NCI-H2081 treated with DMSO at 0.1 percent for 48 hours (cell line): ENCODE measurements around the gene NCKAP5.
"Not testable (repeated sequence)": the region's sequence is repeated elsewhere in the genome, so short reads cannot be mapped to it uniquely, and the experiment has no call there.

Source experiments
- DNase-seq: peaks from one replicate; lab custom pipeline; 2025; lab: John Stamatoyannopoulos, UW

NCKAP5 gene

DNA sequence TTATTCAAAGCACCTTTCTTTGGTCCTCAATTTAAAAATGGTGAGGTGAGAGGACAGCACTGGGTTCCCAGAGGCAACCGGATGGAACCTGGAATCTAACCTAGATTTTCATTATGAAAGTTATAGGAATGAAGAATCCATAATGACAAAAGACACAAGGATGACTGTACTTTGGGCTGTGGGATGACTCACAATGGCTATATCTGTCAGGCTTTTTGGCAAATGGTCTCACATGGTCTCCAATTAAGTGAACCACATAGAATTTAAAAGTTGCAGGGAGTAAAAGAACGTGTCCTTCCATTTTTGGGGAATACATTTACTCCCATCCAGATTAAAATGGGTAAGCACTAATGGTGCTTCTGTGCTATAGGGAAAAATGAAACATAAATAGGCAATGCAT, 866.5 kb downstream of the NCKAP5 start:
- DNase-seq = no peak

DNA sequence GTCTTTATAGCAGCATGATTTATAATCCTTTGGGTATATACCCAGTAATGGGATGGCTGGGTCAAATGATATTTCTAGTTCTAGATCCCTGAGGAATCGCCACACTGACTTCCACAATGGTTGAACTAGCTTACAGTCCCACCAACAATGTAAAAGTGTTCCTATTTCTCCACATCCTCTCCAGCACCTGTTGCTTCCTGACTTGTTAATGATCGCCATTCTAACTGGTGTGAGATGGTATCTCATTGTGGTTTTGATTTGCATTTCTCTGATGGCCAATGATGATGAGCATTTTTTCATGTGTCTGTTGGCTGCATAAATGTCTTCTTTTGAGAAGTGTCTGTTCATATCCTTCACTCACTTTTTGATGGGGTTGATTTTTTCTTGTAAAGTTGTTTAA, 868.5 kb downstream of the NCKAP5 start:
- DNase-seq = not testable (repeated sequence)

DNA sequence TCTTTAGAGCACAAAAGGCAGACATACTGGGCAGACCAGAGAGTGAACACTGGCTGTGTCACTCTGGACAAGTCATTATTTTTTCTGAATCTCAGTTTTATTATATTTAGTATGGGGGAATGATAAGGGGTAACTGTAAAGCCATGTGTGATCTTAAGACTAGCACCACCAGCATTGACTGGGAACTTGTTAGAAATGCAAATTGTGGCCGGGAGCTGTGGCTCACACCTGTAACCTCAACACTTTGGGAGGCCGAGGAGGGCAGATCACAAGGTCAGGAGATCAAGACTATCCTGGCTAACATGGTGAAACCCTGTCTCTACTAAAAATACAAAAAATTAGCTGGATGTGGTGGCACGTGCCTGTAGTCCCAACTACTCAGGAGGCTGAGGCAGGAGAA, 869.9 kb downstream of the NCKAP5 start:
- DNase-seq = not testable (repeated sequence)

DNA sequence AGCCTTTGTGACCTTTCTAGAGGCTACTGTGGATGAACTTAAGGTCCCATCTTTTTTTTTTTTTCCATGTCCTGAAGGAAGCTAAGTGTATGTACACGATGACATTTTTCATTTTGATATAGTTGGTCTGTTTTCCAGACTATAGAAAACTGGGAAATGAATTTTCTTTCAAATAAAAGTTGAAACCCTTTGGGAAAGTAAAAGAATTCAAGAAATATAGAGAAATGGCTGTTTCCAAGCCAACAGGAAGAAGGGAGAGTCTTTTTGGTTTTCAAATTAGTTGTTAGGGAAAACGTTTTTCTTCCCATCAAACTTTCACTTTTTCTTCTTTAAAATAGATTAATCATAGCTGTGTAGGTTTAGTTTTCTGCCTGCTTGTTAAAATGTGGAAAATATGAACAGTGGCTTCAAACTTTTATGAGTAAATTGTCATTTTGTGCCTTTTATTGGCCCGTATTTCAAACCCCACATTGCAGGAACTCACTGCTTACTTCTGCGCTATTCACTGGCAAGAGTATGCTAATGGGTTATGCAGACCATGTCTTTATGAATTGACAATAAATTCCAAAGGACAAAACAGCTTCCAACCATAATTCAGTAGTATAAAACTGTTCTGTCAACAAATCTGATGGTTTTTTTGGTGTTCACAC, 870.6 kb downstream of the NCKAP5 start:
- DNase-seq = no peak

DNA sequence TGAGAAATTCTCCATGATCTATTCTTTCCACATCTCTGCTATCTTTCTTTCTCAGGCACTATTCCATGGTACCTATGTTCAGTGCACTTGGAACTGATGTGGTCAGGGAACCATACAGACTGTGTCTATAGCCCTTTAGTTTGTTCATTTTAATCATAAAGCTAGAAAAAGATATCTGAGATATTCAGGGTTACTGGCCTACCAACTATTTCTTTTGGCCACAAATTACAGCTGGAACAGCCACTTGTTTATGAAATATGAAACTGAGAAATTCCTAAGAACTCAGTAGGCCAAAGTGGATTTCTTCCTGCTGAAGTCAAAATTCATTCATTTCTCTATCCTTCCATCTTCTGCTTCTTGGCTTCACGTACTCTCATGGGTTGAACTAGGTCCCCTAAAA, 875.4 kb downstream of the NCKAP5 start:
- DNase-seq = no peak

DNA sequence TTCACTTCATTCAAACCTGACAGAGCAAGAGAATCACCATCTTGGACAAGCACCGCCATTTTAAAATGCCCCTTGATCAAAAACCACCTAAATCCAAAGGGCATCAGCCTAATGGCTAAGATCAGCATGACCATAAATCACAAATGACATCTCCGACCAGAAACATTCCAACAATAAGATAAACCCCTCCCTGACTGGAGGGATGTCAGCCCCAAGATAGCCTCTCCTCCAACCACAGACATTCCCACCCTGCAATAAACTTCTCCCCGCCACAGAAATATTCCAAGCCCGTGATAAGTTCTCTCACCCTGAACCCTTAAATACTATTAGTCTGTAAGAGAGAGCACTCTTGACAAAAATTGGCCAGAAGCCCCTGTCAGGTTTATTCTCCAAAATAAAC, 876.7 kb downstream of the NCKAP5 start:
- no peak for DNase-seq

DNA sequence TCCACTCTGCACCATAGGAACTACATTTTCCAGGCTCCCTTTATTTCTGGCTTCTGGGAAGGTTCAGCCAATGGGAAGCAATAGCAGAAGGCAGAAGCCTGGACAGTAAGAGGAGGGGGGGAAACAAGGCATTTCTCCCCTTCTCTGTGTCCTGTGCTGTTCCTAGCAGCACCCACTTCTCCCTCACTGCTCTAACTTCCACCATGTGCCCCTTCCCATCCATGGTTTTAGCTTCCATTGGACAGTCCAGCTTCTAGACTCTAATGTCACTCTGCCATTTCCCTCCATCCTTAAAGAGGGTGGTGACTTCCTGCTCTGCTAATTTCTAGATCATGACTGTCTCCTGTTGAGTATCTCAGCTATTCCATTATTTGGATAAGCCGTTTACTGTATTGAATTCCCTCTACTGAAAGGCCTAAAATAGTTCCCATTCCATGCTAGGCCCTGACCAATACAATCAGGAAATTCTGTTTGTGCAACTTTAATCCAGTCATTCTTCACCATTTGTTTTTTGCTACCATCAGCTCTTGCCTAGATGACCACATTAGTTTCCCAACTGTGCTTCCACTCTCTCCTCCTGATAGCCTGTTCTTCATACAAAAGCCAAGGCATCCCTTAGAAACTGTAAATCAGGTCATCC, 877.5 kb downstream of the NCKAP5 start:
- no peak for DNase-seq

DNA sequence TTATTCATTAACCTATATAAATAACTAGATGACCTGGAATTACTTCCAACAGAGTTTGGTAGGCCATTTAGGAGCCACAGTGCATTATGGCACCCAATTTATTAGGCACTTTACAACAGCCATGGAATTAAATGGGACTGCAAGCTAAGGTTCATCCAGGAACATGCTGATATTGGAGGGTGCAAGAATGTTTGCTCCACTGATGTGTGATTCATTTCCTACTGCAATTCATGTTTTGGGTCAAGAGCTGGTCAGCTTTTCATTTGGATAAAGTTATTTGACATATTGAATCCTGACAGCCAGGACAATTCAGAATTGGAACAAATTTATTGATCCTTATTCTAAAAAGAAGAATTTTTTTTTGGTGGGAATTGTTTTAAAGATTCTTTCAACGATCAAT, 886.5 kb downstream of the NCKAP5 start:
- DNase-seq = no peak

DNA sequence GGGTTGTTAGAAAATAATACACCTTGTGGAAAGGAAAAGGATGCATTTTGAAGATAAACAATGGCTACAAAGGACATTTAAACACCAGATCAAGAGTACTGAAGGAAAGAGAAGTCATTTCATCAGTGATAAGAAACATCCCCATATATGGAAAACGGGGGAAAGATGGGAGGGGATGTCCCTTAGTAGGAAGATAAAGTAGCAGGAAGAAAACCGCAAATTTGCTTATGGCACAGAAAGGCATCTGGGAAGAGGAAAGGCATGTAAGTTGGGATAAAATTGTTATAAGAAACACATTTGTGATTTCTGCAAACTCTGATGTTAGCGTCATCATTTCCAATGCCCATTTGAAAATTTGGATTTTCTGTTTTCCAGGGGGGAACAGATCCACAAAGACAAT, 887.7 kb downstream of the NCKAP5 start:
- no peak for DNase-seq

DNA sequence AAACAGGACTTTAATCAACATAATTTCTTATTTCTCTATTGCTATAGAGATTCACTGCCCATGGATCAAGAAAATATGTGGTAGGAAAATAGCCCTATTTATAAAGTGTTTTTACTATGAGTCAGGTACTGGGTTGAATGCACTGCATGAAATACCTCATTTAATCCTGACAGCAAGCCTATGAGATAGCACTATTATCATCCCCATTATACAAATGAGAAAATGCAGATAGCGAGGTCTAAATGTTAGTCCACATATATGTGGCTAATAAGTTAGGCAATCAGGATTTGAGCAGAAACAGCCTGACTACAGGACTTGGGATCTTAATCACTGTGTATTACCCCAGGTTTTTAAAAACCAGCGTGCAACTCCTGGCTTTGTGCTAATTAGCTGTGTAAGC, 889.8 kb downstream of the NCKAP5 start:
- no peak for DNase-seq

DNA sequence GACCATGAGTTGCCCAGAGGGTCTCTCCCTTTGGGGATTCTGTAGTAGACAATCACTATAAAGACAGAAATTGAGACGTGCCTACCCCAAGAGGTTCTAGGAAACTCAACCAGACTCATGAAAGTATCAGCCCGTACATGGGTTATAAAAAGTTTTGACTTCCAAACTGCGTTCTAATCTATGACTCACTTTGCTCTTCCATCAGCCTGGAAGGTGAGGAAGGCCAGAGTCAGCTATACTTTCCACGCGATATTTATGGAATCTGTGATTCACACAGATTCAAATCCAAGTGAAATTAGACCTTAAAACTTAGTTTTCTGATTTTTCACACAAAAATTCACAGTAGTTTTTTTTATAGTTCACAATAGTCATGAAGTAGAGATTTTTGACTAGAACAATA, 890.6 kb downstream of the NCKAP5 start:
- DNase-seq = no peak

DNA sequence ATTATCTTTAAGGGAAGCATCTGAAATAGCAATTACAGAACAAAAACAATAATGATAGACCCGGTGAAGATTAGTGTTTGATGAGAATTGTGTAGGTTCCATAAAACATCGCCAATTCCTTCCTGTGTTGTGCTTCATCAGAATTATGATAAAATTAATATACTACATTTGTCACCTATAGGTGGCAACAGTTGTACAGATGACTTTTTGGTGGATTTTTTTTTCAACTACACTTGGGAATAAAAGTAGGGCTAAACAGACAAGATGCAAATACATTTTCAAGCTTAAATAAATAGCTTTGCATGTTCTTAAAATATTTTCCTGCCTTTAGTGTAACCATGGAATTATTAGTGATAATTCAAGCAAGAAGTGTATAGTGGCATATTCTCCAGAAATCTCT, 891.3 kb downstream of the NCKAP5 start:
- DNase-seq = no peak

DNA sequence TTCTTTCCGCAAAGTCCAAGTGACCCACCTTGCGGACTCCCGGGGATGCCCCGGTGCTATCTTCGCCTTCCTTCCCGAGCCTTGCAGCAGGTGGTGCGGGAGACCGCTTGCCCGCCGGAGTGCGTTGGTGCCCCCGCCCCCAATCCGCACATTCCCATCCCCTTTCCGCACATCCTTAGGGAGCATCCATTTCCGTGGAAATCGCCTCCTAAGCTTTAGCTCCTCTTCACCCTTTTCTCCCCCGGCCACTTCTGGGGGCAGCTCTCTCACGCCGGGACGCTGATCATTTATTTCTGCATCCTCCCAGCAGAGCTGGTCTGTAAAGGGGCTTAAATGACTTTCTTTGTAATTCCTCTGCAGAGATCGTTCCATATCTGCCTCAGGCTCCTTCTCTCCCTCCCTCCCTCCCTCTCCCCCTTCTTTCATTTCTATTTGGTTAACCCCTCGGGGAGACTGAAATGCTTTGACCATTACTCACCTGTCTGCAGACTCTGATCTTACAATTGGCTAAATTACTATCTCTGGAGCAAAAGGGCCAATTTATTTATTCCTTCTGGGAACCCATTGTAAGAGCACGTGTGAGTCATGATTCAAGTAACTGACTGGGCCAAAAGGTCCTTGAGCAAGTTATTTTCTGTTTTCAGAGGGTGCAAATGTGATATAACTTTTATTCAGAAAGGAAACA, 897.0 kb downstream of the NCKAP5 start:
- no peak for DNase-seq

DNA sequence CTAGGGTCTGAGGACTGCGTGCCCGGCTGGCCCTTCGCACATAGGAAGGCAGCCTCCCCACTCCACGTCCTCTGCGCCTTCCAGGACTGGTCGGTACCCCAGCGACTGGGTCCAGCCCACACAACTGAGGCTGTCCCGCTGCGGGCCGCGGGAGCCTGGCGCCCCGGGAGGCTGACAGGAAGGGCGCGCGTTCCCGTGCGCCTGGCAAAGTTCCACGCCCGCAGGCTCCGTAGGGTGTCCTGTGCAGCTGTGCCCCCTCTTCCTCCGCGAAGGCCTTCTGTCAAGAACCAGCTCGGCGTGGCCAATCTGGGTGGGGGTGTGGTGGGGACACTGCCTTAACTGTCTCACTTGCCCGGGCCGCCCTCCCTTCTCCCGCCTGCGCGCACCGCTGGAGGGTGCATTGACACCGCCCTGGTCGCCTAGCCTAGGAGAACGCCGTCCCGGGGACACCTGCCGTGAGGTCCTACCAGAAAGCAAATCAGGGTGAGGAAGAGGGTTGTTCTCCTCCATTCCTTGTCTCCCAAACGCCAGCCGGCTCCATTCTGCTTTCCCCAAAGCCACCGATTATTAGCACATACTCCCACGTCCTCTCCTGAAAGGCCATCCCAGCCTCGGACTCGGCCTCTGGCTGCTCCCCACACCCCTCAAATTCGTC, 897.6 kb downstream of the NCKAP5 start:
- DNase-seq = no peak

DNA sequence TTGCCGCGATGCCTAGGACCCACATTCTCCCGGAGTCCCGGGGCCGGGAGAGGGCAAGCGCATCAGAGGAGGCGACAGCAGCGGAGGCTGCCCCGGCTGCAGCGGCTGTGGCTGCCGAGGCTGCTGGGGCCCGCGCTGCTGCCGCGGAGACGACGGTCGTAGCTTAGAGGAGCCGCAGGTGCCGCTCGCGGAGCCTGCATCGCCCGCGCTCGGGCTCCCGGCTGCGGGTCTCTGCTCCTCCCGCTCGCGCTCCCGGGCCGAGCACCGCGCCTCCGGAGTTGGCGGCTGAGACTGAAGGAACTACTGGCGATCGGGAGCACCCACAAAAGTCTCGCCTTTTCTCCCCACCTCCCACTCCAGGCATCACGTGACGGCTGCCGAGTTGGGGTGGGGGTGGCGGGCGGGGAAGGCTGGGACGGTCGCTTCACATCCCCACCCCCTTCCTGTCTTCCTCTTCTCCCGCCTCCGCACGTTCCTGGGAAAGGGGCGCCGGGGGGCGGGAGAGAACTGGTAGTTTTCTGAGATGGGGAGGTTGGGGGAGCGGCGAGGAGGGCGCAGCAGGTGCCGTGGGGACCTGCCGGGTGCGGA, 898.3 kb downstream of the NCKAP5 start, which contains the start of gene LYPD1:
LYPD1 (minus strand) TSS at position 298 of the 588 bp plus-strand sequence; CDS start at position 25, 273 bp downstream.
- DNase-seq = no peak

DNA sequence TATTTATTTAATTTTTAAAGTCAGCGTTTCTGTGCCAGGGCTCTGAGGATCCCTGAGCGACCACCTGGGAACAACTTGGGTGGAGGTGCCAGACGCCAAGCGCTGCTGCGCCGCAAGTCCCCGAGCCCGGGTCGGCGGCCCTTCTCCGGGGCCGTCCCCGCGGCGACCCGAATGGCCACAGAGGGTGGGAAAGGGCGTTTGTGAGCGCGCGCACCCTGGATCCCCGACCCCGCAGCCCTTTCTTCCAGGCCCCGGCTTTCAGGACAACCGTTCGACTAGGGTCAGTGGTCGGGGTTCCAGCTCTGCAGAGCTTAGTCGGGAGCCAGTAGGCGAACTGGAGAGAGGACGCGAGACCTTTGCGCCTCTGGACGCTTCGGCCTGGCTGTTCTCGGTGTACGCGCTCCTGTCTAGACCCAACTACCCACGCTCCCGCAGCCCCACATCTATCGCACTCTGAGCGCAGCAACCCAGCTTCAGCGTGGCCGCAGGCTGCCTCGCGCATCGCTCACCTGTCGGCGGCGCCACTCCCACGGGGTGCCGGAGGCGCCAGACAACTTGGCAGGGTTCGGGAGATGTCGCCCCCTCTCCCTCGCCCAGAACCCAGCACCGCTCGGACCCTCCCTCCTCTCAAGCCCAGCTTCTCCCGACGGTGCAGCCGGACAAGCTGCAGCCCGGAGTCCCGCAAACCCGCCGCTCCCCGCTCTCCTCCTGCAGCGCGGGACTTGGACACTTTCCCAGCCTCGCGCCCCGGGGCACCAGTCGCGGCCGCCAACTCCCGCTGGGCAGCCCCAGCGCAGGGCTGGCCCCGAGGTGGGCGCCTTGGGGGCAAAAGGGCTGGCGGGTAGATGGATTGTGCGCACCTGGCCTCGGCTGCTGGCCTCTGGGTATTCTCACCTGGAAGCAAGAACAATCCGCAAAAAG, 899.0 kb downstream of the NCKAP5 start:
- DNase-seq = no peak

DNA sequence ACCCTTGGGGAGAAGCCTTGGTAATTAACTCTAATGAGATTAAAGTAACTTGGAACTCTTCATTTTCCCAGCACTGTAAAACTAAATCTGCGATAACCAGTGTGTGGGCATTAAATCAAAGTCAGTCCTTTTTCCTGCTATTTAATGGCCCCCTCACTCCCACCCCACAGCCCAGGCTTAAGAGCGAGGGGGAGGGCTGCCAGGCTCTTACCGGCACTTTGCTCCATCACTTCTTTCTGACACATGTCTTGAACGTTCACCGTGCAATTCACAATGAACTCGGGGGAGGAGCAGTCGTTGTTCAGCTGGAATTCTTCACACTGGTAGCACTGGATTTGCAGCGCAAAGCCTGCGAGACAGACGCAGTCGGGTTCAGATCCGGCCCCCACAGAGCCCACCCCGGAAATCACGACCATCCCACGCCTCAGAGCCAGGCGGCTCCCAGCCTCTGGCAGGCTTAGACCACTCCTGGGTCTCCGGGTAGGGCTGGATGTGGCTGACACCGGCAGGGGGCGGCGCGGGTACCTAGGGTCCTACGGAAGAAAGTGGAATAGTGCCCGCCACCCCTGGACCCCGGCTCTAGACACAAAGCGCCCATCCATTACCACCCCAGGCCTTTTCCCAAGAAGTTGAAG, 900.0 kb downstream of the NCKAP5 start:
- DNase-seq = no peak

DNA sequence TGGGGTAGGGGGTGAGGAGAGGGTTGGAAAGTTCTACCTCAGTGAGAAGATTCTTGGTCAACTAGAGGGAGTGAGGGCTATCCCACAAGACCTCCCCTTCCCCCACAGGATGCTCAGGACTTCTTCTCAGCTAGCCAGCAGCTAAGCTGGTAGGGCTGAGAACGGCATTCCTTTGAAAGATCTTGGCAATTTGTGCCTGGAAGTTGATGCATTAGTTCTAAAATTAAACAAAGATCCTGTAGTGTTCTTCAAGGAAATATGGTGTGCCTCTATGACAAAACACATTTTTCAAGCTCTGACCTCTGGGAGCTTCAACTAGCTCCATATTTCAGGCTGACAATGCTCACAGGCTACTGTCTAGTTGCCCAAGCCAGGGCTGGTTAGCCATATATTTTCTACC, 900.6 kb downstream of the NCKAP5 start:
- no peak for DNase-seq

DNA sequence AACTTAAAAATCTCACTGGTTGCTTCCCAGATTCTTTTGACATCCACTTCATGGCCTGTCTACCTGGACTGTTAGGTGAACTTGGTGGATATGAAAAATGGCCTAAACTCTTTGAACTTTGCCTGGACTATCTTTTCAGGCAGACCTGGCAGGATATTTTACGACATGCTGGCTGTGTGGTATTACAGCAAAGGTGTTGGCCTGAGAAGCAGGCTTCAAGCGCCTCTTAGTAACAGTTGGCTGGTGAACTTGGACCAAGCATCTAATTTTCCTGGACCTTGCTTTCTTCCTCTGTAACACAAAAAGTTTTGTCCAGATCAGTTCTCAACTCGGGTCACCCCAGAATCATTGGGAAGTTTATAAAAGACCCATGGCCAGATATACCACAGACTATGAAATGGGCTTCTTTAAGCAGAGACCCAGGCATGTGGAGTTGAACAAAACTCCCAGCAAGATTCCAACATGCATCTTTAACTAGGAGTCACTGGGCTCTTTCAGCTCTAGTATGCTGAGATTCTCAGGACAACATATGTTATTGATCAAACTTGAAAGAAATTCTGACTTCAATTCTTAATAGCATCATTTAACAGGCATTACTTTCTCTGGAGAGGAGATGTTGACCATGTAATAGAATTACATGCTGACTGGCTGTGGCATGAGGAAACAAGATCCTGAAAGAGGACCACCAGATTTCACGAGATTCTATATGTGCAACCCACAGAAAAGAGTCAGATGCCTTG, 902.7 kb downstream of the NCKAP5 start:
- DNase-seq = no peak

DNA sequence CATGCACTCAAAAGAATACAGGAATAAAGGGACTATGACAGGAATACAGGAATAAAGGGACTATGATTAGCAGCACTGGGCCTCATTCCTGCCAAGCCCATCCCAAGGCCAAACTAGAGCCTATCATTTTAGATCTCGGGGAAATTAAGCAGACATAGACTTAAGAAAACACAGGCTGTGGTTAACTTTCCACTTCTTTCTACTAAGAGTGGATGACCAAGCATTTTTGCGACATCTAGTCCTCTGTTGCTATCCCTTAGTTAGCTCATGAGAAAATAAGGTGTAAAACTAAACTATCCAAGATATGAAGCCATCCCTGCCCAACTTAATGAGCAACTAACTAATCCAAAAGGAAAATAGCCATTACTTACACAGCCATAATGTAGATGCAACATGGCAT, 904.2 kb downstream of the NCKAP5 start:
- DNase-seq = no peak
